A549 (cell line): ENCODE measurements around the gene KLRC2. TPM values are rescaled to one million over a fixed set of nuclear protein-coding genes. Genes with fewer than 3 reads are reported as not detected.

Source experiments
- ATAC-seq, 2 experiments: fragments of 200-7000 bp in 1 of 2; fragments of >200 bp in 1 of 2; cut with Nextera tagmentation in 1 of 2; cut with Tn5 transposase in 1 of 2; 3 replicates each; pipeline versions ENCODE4 v1.8.0 to v1.9.1; 2018 to 2020; ENCODE audit warnings: mild to moderate bottlenecking in 1 of 2, moderate library complexity in 1 of 2
- CTCF ChIA-PET: fragments of 300-600 bp; sonication (Branson Sonifier 250); formaldehyde crosslinking; extraction: SDS; loops from one replicate; lab custom pipeline; 2021; ENCODE audit warnings: antibody characterized with exemption, inconsistent platforms; lab: Yijun Ruan, JAX
- POLR2A ChIA-PET: fragments of 350-600 bp; formaldehyde crosslinking; extraction: SDS; loops from one replicate; lab custom pipeline; 2021; ENCODE audit warnings: antibody characterized with exemption, inconsistent platforms; lab: Yijun Ruan, JAX
- DNase-seq, 2 experiments: peaks; one replicate each; pipeline versions ENCODE4 v3.0.0 to v3.0.0-alpha.2; 2011 to 2016; ENCODE audit warnings: low read depth in 1 of 2, low spot score in 1 of 2
- FAIRE-seq: peaks from 2 replicates; lab custom pipeline; 2011; peaks lifted over from hg19 to GRCh38; lab: Jason Lieb, UNC
- H3K27ac ChIP-seq, 2 experiments: fragments of >200 bp; sonication (Bioruptor Twin); formaldehyde crosslinking; 3 replicates each; pipeline ENCODE4 v1.5.1; 2016 to 2017
- H3K4me1 ChIP-seq: fragments of >200 bp; sonication (Bioruptor Twin); formaldehyde crosslinking; 3 replicates; pipeline ENCODE4 v1.6.1; 2016
- H3K4me2 ChIP-seq: fragments of >200 bp; sonication (Bioruptor Twin); formaldehyde crosslinking; 3 replicates; pipeline ENCODE4 v1.6.1; 2016
- H3K4me3 ChIP-seq: fragments of >200 bp; sonication (Bioruptor Twin); formaldehyde crosslinking; 3 replicates; pipeline ENCODE4 v1.5.1; 2016
- H3K9me3 ChIP-seq: fragments of >200 bp; sonication (Bioruptor Twin); formaldehyde crosslinking; 3 replicates; pipeline ENCODE4 v1.6.1; 2016
- MAFK ChIP-seq: fragments of 450-650 bp; IDR thresholded peaks from 2 replicates; pipeline ENCODE4 v1.6.1; 2014; ENCODE audit not compliant: partially characterized antibody
- WGBS: methylation state at CpG from one replicate; pipeline ENCODE4 v1.1.6; 2017; ENCODE audit errors: missing lambda C conversion rate; 5-methylcytosine and 5-hydroxymethylcytosine counted together
- polyA plus RNA-seq, 4 experiments: library from polyadenylated mRNA; depleted of rRNA in 3 of 4; stranded (reverse); fragments of >200 nt; fragmentation: RNase III in 1 of 4; extraction: RNeasy Plus Mini Kit Qiagen cat#74134 plus additional on column Dnase treatment in 1 of 4; gene quantifications; 2 replicates in 3 of 4; 3 replicates in 1 of 4; pipeline ENCODE4 v1.2.3, GENCODE V29; 2011 to 2017

KLRC2 gene
- polyA plus RNA-seq, 2 of the 4 experiments (the other 2 are of a cell fraction), result 0.25 to 0.52 TPM

DNA sequence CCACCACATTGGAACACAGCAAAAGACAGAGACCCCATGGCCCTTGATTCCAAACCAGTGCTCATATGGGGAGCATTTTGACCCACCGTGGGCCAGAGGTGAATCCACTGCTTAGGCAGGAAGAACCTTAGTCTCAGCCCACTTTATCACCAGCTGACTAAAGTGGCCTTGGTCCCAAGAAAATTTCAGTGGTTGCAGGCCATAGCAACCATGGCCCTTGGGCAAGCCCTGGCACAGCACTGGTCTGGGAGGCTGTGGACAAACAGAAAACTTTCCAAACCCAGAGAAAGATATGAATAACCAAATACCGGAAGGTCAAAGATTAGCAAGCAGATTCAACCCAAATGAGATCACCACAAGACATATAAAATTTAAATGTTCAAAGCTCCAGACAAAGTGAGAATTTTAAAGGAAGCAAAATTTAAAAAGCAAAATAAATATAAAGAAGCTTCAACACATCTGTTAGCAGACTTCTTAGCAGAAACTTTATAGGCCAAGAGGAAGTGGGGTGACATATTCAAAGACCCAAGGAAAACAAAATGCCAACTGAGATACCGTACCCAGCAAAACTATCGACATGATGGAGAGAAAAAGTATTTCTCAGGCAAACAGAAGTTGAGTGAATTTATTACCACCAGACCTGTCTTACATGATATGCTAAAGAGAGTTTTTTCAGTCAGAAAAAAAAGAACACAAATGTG, 53.7 kb downstream of the KLRC2 start:
- WGBS, result 88% methylated on average over 4 of the region's 4 CpGs
- POLR2A ChIA-PET, result no interaction called here
- H3K4me2 ChIP-seq, result no peak overlapping the region
- no peak for TF ChIP-seq MAFK
- CTCF ChIA-PET, result interaction anchor here (1.1 kb wide), 1 partner anchor 15 kb away, joined by 3 read pairs; no protein-coding TSS in a partner anchor
- FAIRE-seq, result no peak
- no peak for ATAC-seq
- H3K4me3 ChIP-seq, result no peak overlapping the region
- peaks cover 10% of the 10 kb centered on the region; the same call in 2 of the 3 replicates for H3K9me3 ChIP-seq
- H3K27ac ChIP-seq, result no peak overlapping the region
- DNase-seq, result no peak
- peaks cover 5% of the 10 kb centered on the region; the same call in 1 of the 3 replicates for H3K4me1 ChIP-seq

Other genes starting within 250 kb of the KLRC2 start
- 46.2 and 58.6 TPM in 2 replicates for gene GABARAPL1, start 223.1 kb downstream of the KLRC2 start, polyA plus RNA-seq (2011; rRNA removed)
- 28.7 to 37.8 TPM (median 35.9 TPM) in 3 replicates for gene GABARAPL1, start 223.1 kb downstream of the KLRC2 start, polyA plus RNA-seq (2017; fragmentation: RNase III; extraction: RNeasy Plus Mini Kit Qiagen cat#74134 plus additional on column Dnase treatment)
- gene KLRD1, start 128.1 kb downstream of the KLRC2 start, polyA plus RNA-seq (2011; rRNA removed), result 0.01 TPM in 1 of 2 replicates, not detected in the other
- not detected in 3 replicates for gene KLRD1, start 128.1 kb downstream of the KLRC2 start, polyA plus RNA-seq (2017; fragmentation: RNase III; extraction: RNeasy Plus Mini Kit Qiagen cat#74134 plus additional on column Dnase treatment)
- not detected in 2 replicates for gene KLRK1, start 46.0 kb downstream of the KLRC2 start, polyA plus RNA-seq (2011; rRNA removed)
- not detected in 3 replicates for gene KLRK1, start 46.0 kb downstream of the KLRC2 start, polyA plus RNA-seq (2017; fragmentation: RNase III; extraction: RNeasy Plus Mini Kit Qiagen cat#74134 plus additional on column Dnase treatment)
- not detected in 2 replicates for gene KLRC4, start 26.3 kb downstream of the KLRC2 start, polyA plus RNA-seq (2011; rRNA removed)
- not detected in 3 replicates for gene KLRC4, start 26.3 kb downstream of the KLRC2 start, polyA plus RNA-seq (2017; fragmentation: RNase III; extraction: RNeasy Plus Mini Kit Qiagen cat#74134 plus additional on column Dnase treatment)
- 0.10 TPM in 1 of 2 replicates, not detected in the other for gene KLRC3, start 15.4 kb downstream of the KLRC2 start, polyA plus RNA-seq (2011; rRNA removed)
- not detected in 3 replicates for gene KLRC3, start 15.4 kb downstream of the KLRC2 start, polyA plus RNA-seq (2017; fragmentation: RNase III; extraction: RNeasy Plus Mini Kit Qiagen cat#74134 plus additional on column Dnase treatment)
- not detected in 2 replicates for gene KLRC1, start 17.4 kb upstream of the KLRC2 start, polyA plus RNA-seq (2011; rRNA removed)
- gene KLRC1, start 17.4 kb upstream of the KLRC2 start, polyA plus RNA-seq (2017; fragmentation: RNase III; extraction: RNeasy Plus Mini Kit Qiagen cat#74134 plus additional on column Dnase treatment), result not detected in 3 replicates
- 0.93 and 1.9 TPM in 2 replicates for gene EIF2S3B, start 69.9 kb upstream of the KLRC2 start, polyA plus RNA-seq (2011; rRNA removed)
- 1.1 to 2.0 TPM (median 1.4 TPM) in 3 replicates for gene EIF2S3B, start 69.9 kb upstream of the KLRC2 start, polyA plus RNA-seq (2017; fragmentation: RNase III; extraction: RNeasy Plus Mini Kit Qiagen cat#74134 plus additional on column Dnase treatment)
- 43.1 and 90.5 TPM in 2 replicates for gene MAGOHB, start 177.6 kb upstream of the KLRC2 start, polyA plus RNA-seq (2011; rRNA removed)
- gene MAGOHB, start 177.6 kb upstream of the KLRC2 start, polyA plus RNA-seq (2017; fragmentation: RNase III; extraction: RNeasy Plus Mini Kit Qiagen cat#74134 plus additional on column Dnase treatment), result 83.4 to 93.3 TPM (median 83.5 TPM) in 3 replicates
- gene STYK1, start 238.0 kb upstream of the KLRC2 start, polyA plus RNA-seq (2011; rRNA removed), result 0.46 and 0.56 TPM in 2 replicates
- 0.21 to 0.54 TPM (median 0.32 TPM) in 3 replicates for gene STYK1, start 238.0 kb upstream of the KLRC2 start, polyA plus RNA-seq (2017; fragmentation: RNase III; extraction: RNeasy Plus Mini Kit Qiagen cat#74134 plus additional on column Dnase treatment)